SJCRH30 (cell line): Measurements from ENCODE around the gene SMAD5. TPM values are rescaled to one million over a fixed set of nuclear protein-coding genes. Genes with fewer than 3 reads are reported as not detected.

Experiments
- DNase-seq, 2 experiments: peaks; one replicate each; pipeline ENCODE4 v3.0.0-alpha.2; 2015 to 2020
- H3K27ac ChIP-seq: fragments of 250-450 bp; sonication (Bioruptor Pico); 2 replicates; pipeline ENCODE4 v1.5.1; 2020; ENCODE audit warnings: mild to moderate bottlenecking, moderate library complexity
- H3K27me3 ChIP-seq: fragments of 250-450 bp; sonication (Bioruptor Pico); 2 replicates; pipeline ENCODE4 v1.5.1; 2020; ENCODE audit warnings: mild to moderate bottlenecking, moderate library complexity
- H3K36me3 ChIP-seq: fragments of 250-450 bp; sonication (Bioruptor Pico); 2 replicates; pipeline ENCODE4 v1.5.1; 2020; ENCODE audit warnings: mild to moderate bottlenecking, moderate library complexity
- H3K4me1 ChIP-seq: fragments of 250-450 bp; sonication (Bioruptor Pico); 2 replicates; pipeline ENCODE4 v1.5.1; 2020; ENCODE audit warnings: mild to moderate bottlenecking, moderate library complexity
- H3K4me3 ChIP-seq: fragments of 250-450 bp; sonication (Bioruptor Pico); 2 replicates; pipeline ENCODE4 v1.5.1; 2020; ENCODE audit warnings: mild to moderate bottlenecking, moderate library complexity
- H3K9me3 ChIP-seq: fragments of 250-450 bp; sonication (Bioruptor Pico); replicated peaks from 2 replicates; pipeline ENCODE4 v1.5.1; 2020; ENCODE audit warnings: mild to moderate bottlenecking, moderate library complexity
- total RNA-seq: library from RNA; depleted of rRNA; stranded (reverse); fragments of >200 nt; shearing (Covaris generic); gene quantifications from 2 replicates; pipeline ENCODE4 v1.2.3, GENCODE V29; 2014

SMAD5 gene
- total RNA-seq, 1 experiment from 2014 or later = 79.5 TPM

- Histone ChIP-seq H3K27ac (no peak overlapping the region), H3K36me3 (no peaks in the 10 kb centered on the region), H3K4me1 (peaks cover 3% of the 10 kb centered on the region; the same call in 1 of the 2 replicates), H3K9me3 (no peaks in the 10 kb centered on the region), H3K27me3 (no peaks in the 10 kb centered on the region), H3K4me3 (no peak overlapping the region)
- DNase-seq = peak in 1 of 2 experiments; percentile 45
Measured at GRCh38 chr5:136106351-136107031, 26.2 kb upstream of the SMAD5 start.

GRCh38 chr5:136108180-136108611, 24.4 kb upstream of the SMAD5 start:
- Histone ChIP-seq H3K27me3 (no peaks in the 10 kb centered on the region), H3K9me3 (no peaks in the 10 kb centered on the region), H3K4me3 (no peak overlapping the region), H3K27ac (no peak overlapping the region), H3K36me3 (no peaks in the 10 kb centered on the region), H3K4me1 (peaks cover 4% of the 10 kb centered on the region; the same call in 1 of the 2 replicates)
- no peak for DNase-seq

GRCh38 chr5:136108766-136109165, 23.9 kb upstream of the SMAD5 start:
- no peak for DNase-seq
- no peak overlapping the region for H3K4me3 ChIP-seq
- H3K36me3 ChIP-seq = no peaks in the 10 kb centered on the region
- no peaks in the 10 kb centered on the region for H3K27me3 ChIP-seq
- peaks cover 6% of the 10 kb centered on the region; the same call in 1 of the 2 replicates for H3K4me1 ChIP-seq
- H3K27ac ChIP-seq = no peak overlapping the region
- no peaks in the 10 kb centered on the region for H3K9me3 ChIP-seq

- Histone ChIP-seq H3K9me3 (no peaks in the 10 kb centered on the region), H3K27me3 (no peaks in the 10 kb centered on the region), H3K4me3 (no peak overlapping the region), H3K36me3 (no peaks in the 10 kb centered on the region), H3K27ac (no peak overlapping the region), H3K4me1 (peaks cover 9% of the 10 kb centered on the region; the same call in 1 of the 2 replicates)
- DNase-seq = no peak
Measured at GRCh38 chr5:136109453-136110135, 23.1 kb upstream of the SMAD5 start.

GRCh38 chr5:136113606-136114005, 19.0 kb upstream of the SMAD5 start:
- H3K4me3 ChIP-seq = no peak overlapping the region
- H3K4me1 ChIP-seq = peaks cover 9% of the 10 kb centered on the region; the same call in 1 of the 2 replicates
- no peak overlapping the region for H3K27ac ChIP-seq
- DNase-seq = no peak
- no peaks in the 10 kb centered on the region for H3K27me3 ChIP-seq
- no peaks in the 10 kb centered on the region for H3K9me3 ChIP-seq
- H3K36me3 ChIP-seq = no peaks in the 10 kb centered on the region

- Histone ChIP-seq H3K27ac (no peak overlapping the region), H3K4me1 (peaks cover 9% of the 10 kb centered on the region; the same call in 1 of the 2 replicates), H3K4me3 (no peak overlapping the region), H3K36me3 (no peaks in the 10 kb centered on the region), H3K9me3 (no peaks in the 10 kb centered on the region), H3K27me3 (no peaks in the 10 kb centered on the region)
- no peak for DNase-seq
Measured at GRCh38 chr5:136114414-136115125, 18.1 kb upstream of the SMAD5 start.

- DNase-seq = no peak
- Histone ChIP-seq H3K36me3 (no peaks in the 10 kb centered on the region), H3K9me3 (no peaks in the 10 kb centered on the region), H3K27ac (no peak overlapping the region), H3K4me3 (no peak overlapping the region), H3K27me3 (no peaks in the 10 kb centered on the region), H3K4me1 (peaks cover 9% of the 10 kb centered on the region; the same call in 1 of the 2 replicates)
Measured at GRCh38 chr5:136115183-136115865, 17.3 kb upstream of the SMAD5 start.

- Histone ChIP-seq H3K4me1 (peaks cover 3% of the 10 kb centered on the region; the same call in 1 of the 2 replicates), H3K27ac (no peak overlapping the region), H3K9me3 (no peaks in the 10 kb centered on the region), H3K27me3 (no peaks in the 10 kb centered on the region), H3K36me3 (no peaks in the 10 kb centered on the region), H3K4me3 (no peak overlapping the region)
- no peak for DNase-seq
Measured at GRCh38 chr5:136120529-136120928, 12.1 kb upstream of the SMAD5 start.

- peak in 1 of 2 experiments; percentile 33 for DNase-seq
- no peak overlapping the region for H3K27ac ChIP-seq
Measured at GRCh38 chr5:136123236-136123768, 9.3 kb upstream of the SMAD5 start.

GRCh38 chr5:136127560-136127959, 5.1 kb upstream of the SMAD5 start:
- no peaks in the 10 kb centered on the region for H3K9me3 ChIP-seq
- no peak overlapping the region for H3K27ac ChIP-seq
- no peaks in the 10 kb centered on the region for H3K27me3 ChIP-seq
- no peaks in the 10 kb centered on the region for H3K36me3 ChIP-seq
- no peak for DNase-seq
- no peak overlapping the region for H3K4me3 ChIP-seq
- peaks cover 26% of the 10 kb centered on the region for H3K4me1 ChIP-seq

More at GRCh38 chr5:136123236-136123768, 9.3 kb upstream of the SMAD5 start:
- Histone ChIP-seq H3K4me1 (peaks cover 9% of the 10 kb centered on the region), H3K4me3 (no peak overlapping the region), H3K9me3 (no peaks in the 10 kb centered on the region), H3K27me3 (no peaks in the 10 kb centered on the region), H3K36me3 (no peaks in the 10 kb centered on the region)

GRCh38 chr5:136128481-136128880, 4.2 kb upstream of the SMAD5 start:
- Histone ChIP-seq H3K27ac (no peak overlapping the region), H3K4me1 (peaks cover 23% of the 10 kb centered on the region), H3K9me3 (no peaks in the 10 kb centered on the region), H3K36me3 (no peaks in the 10 kb centered on the region), H3K4me3 (no peak overlapping the region), H3K27me3 (no peaks in the 10 kb centered on the region)
- DNase-seq = peak; percentile 63 to 87

GRCh38 chr5:136129445-136129844, 3.2 kb upstream of the SMAD5 start:
- Histone ChIP-seq H3K9me3 (no peaks in the 10 kb centered on the region), H3K27ac (no peak overlapping the region)
- DNase-seq = no peak

GRCh38 chr5:136130581-136130980, 2.1 kb upstream of the SMAD5 start:
- H3K4me1 ChIP-seq = peaks cover 23% of the 10 kb centered on the region
- no peak overlapping the region for H3K4me3 ChIP-seq
- no peaks in the 10 kb centered on the region for H3K9me3 ChIP-seq
- no peaks in the 10 kb centered on the region for H3K27me3 ChIP-seq
- no peaks in the 10 kb centered on the region for H3K36me3 ChIP-seq
- no peak for DNase-seq
- no peak overlapping the region for H3K27ac ChIP-seq

More at GRCh38 chr5:136129445-136129844, 3.2 kb upstream of the SMAD5 start:
- Histone ChIP-seq H3K36me3 (no peaks in the 10 kb centered on the region), H3K4me1 (peaks cover 23% of the 10 kb centered on the region), H3K4me3 (no peak overlapping the region), H3K27me3 (no peaks in the 10 kb centered on the region)

- Histone ChIP-seq H3K4me1 (peaks cover 23% of the 10 kb centered on the region), H3K36me3 (0 out of 2 replicates have a peak, but pooled peaks cover 2% of the 10 kb centered on the region), H3K4me3 (peak overlapping the region; percentile 85), H3K27me3 (no peaks in the 10 kb centered on the region), H3K27ac (peak overlapping the region; percentile 63), H3K9me3 (no peaks in the 10 kb centered on the region)
- DNase-seq = peak; percentile 41 to 52
Measured at GRCh38 chr5:136132087-136132486, 558 bp upstream of the SMAD5 start.
